Measurements from ENCODE around the gene CLMP. TPM values are rescaled to one million over a fixed set of nuclear protein-coding genes. Genes with fewer than 3 reads are reported as not detected.

The CLMP gene
- total RNA-seq, 1 donor from 2014 or later: 24.2 TPM

GRCh38 chr11:123122852-123123251 is 72.2 kb downstream of the CLMP start:
- TF ChIP-seq CTCF (IDR thresholded peaks at IDR 0.05; ENCODE audit: partially characterized antibody, unreplicated experiment): no peak
- H3K4me3 Mint-ChIP-seq (ENCODE audit: unreplicated experiment): no peak overlapping the region
- H3K4me1 Mint-ChIP-seq (ENCODE audit: low read depth, unreplicated experiment): peaks cover 13% of the 10 kb centered on the region
- peak overlapping the region; percentile 3 for H3K27ac Mint-ChIP-seq (ENCODE audit: unreplicated experiment)
- H3K36me3 Mint-ChIP-seq (ENCODE audit: unreplicated experiment): no peaks in the 10 kb centered on the region
- peaks cover 3% of the 10 kb centered on the region for H3K9me3 Mint-ChIP-seq (ENCODE audit: unreplicated experiment)
- peaks cover 3% of the 10 kb centered on the region for H3K27me3 Mint-ChIP-seq (ENCODE audit: unreplicated experiment)
- DNase-seq: no peak

- no peaks in the 10 kb centered on the region for H3K36me3 Mint-ChIP-seq (ENCODE audit: unreplicated experiment)
- H3K27me3 Mint-ChIP-seq (ENCODE audit: unreplicated experiment): peaks cover 3% of the 10 kb centered on the region
- no peak for DNase-seq
- H3K9me3 Mint-ChIP-seq (ENCODE audit: unreplicated experiment): peaks cover 3% of the 10 kb centered on the region
- TF ChIP-seq CTCF (IDR thresholded peaks at IDR 0.05; ENCODE audit: partially characterized antibody, unreplicated experiment): no peak
- H3K4me1 Mint-ChIP-seq (ENCODE audit: low read depth, unreplicated experiment): peaks cover 13% of the 10 kb centered on the region
- no peak overlapping the region for H3K4me3 Mint-ChIP-seq (ENCODE audit: unreplicated experiment)
- peak overlapping the region; percentile 20 for H3K27ac Mint-ChIP-seq (ENCODE audit: unreplicated experiment)
These were observed 72.7 kb downstream of the CLMP start for GRCh38 chr11:123122341-123122740.

- no peaks in the 10 kb centered on the region for H3K27me3 Mint-ChIP-seq (ENCODE audit: unreplicated experiment)
- H3K36me3 Mint-ChIP-seq (ENCODE audit: unreplicated experiment): peaks cover 7% of the 10 kb centered on the region
- no peak overlapping the region for H3K4me3 Mint-ChIP-seq (ENCODE audit: unreplicated experiment)
- no peak for DNase-seq
- H3K27ac Mint-ChIP-seq (ENCODE audit: unreplicated experiment): no peak overlapping the region
- peaks cover 1% of the 10 kb centered on the region for H3K9me3 Mint-ChIP-seq (ENCODE audit: unreplicated experiment)
- TF ChIP-seq CTCF (IDR thresholded peaks at IDR 0.05; ENCODE audit: partially characterized antibody, unreplicated experiment): no peak
- peaks cover 7% of the 10 kb centered on the region for H3K4me1 Mint-ChIP-seq (ENCODE audit: low read depth, unreplicated experiment)
These were observed 78.6 kb downstream of the CLMP start for GRCh38 chr11:123116486-123116885.

- H3K4me3 Mint-ChIP-seq (ENCODE audit: unreplicated experiment): no peak overlapping the region
- peaks cover 7% of the 10 kb centered on the region for H3K4me1 Mint-ChIP-seq (ENCODE audit: low read depth, unreplicated experiment)
- TF ChIP-seq CTCF (IDR thresholded peaks at IDR 0.05; ENCODE audit: partially characterized antibody, unreplicated experiment): peak; percentile 90
- peaks cover 7% of the 10 kb centered on the region for H3K36me3 Mint-ChIP-seq (ENCODE audit: unreplicated experiment)
- DNase-seq: no peak
- no peaks in the 10 kb centered on the region for H3K27me3 Mint-ChIP-seq (ENCODE audit: unreplicated experiment)
- H3K27ac Mint-ChIP-seq (ENCODE audit: unreplicated experiment): no peak overlapping the region
- H3K9me3 Mint-ChIP-seq (ENCODE audit: unreplicated experiment): peaks cover 1% of the 10 kb centered on the region
These were observed 83.6 kb downstream of the CLMP start for GRCh38 chr11:123111465-123111864.

- Mint-ChIP-seq H3K9me3 (ENCODE audit: unreplicated experiment) (peaks cover 1% of the 10 kb centered on the region), H3K36me3 (ENCODE audit: unreplicated experiment) (peaks cover 1% of the 10 kb centered on the region), H3K27me3 (ENCODE audit: unreplicated experiment) (no peaks in the 10 kb centered on the region), H3K27ac (ENCODE audit: unreplicated experiment) (no peak overlapping the region), H3K4me3 (ENCODE audit: unreplicated experiment) (no peak overlapping the region), H3K4me1 (ENCODE audit: low read depth, unreplicated experiment) (peaks cover 7% of the 10 kb centered on the region)
- no peak for DNase-seq
- no peak for TF ChIP-seq CTCF (IDR thresholded peaks at IDR 0.05; ENCODE audit: partially characterized antibody, unreplicated experiment)
These were observed 84.7 kb downstream of the CLMP start for GRCh38 chr11:123110397-123110796.

All from glutamatergic neuron (in vitro differentiated cells).